ENCODE results near the gene CKAP2L.

- TF ChIP-seq, protein P1, sequence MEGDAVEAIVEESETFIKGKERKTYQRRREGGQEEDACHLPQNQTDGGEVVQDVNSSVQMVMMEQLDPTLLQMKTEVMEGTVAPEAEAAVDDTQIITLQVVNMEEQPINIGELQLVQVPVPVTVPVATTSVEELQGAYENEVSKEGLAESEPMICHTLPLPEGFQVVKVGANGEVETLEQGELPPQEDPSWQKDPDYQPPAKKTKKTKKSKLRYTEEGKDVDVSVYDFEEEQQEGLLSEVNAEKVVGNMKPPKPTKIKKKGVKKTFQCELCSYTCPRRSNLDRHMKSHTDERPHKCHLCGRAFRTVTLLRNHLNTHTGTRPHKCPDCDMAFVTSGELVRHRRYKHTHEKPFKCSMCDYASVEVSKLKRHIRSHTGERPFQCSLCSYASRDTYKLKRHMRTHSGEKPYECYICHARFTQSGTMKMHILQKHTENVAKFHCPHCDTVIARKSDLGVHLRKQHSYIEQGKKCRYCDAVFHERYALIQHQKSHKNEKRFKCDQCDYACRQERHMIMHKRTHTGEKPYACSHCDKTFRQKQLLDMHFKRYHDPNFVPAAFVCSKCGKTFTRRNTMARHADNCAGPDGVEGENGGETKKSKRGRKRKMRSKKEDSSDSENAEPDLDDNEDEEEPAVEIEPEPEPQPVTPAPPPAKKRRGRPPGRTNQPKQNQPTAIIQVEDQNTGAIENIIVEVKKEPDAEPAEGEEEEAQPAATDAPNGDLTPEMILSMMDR (IDR thresholded peaks at IDR 0.05; ENCODE audit: extremely low read depth in 1 of 2, insufficient read depth in 1 of 2, low read depth in 1 of 2, low read length in 2 of 2) = no peak
- TF ChIP-seq JUN (IDR thresholded peaks at IDR 0.05; ENCODE audit: borderline replicate concordance, insufficient read depth, insufficient read length, low read depth) (no peak), GATA2 (IDR thresholded peaks at IDR 0.05; ENCODE audit: insufficient read depth, insufficient read length, low read depth, low read length) (no peak)
Observed at GRCh38 chr2:112791019-112791418, 26.6 kb upstream of the CKAP2L start.

Data from endothelial cell of umbilical vein (primary cell).